GM21723 (cell line): ENCODE measurements around the gene SLC2A5.

ENCODE experiments used
- ATAC-seq: cut with Tn5 transposase; IDR thresholded peaks from one replicate; pipeline ENCODE4 v1.9.1; 2021; ENCODE audit warnings: mild to moderate bottlenecking, moderate library complexity; ENCODE audit not compliant: unreplicated experiment

Gene SLC2A5

DNA sequence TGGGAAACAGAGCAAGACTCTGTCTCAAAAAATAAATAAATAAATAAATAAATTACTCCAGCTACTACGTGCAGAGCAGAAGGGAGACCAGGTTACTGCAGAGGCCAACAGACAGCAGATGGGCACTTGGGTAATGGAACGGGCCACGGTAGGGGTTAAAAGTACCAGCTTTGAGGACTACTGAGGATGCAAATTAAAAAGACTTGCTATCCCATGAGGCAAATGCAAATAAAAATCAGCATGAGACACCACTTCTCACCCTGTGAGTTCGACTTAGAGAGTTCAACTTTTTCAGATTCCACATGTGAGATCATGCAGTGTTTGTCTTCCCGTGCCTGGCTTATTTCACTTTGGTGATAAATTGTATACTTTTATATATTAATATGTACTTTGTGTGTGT is 6.6 kb downstream of the SLC2A5 start:
- ATAC-seq: no peak

GRCh38 chr1:9062021-9062471 is 7.4 kb downstream of the SLC2A5 start:
- no peak for ATAC-seq

GRCh38 chr1:9061252-9061960 is 8.0 kb downstream of the SLC2A5 start:
- ATAC-seq: no peak

GRCh38 chr1:9059891-9060744 is 9.3 kb downstream of the SLC2A5 start:
- no peak for ATAC-seq

- ATAC-seq: no peak
Measured at GRCh38 chr1:9058465-9058864, 11.0 kb downstream of the SLC2A5 start.

DNA sequence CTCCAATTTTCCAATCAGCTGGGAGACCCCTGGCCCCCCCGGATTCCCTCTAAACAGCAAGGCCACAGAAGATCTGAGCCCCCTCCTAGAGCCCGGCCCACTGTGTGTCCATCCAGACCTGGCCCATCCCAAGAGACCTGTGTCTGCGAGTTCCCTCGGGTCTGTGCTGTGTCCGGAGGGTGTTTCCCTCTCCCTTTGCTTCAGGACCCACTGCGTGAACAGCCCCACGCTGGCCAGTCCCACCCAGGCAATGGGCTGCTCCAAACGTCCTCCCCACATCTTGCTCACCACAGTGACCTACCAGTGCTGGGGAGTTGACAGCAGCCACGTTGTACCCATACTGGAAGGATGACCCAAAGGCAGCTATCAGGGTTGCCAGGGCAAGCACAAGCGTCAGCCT is 11.6 kb downstream of the SLC2A5 start:
- no peak for ATAC-seq

GRCh38 chr1:9052272-9053049 is 17.0 kb downstream of the SLC2A5 start:
- no peak for ATAC-seq

DNA sequence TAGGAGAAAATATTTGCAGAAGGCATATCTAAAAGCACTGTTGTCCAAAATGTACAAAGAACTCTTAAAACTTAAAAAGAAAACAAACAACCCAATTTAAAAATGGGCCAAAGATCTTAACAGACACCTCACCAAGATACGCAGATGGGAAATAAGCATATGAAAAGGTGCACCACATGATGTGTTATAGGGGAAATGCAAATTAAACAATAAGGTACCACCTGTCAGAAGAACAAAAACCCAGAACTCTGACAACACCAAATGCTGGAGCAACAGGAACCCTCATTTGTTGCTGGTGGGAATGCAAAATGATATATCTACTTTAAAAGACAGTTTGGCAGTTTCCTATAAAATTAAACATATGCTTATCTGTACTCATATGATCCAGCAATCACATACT is 18.1 kb downstream of the SLC2A5 start:
- no peak for ATAC-seq

- ATAC-seq: no peak
Measured at GRCh38 chr1:9050803-9051202, 18.6 kb downstream of the SLC2A5 start.

DNA sequence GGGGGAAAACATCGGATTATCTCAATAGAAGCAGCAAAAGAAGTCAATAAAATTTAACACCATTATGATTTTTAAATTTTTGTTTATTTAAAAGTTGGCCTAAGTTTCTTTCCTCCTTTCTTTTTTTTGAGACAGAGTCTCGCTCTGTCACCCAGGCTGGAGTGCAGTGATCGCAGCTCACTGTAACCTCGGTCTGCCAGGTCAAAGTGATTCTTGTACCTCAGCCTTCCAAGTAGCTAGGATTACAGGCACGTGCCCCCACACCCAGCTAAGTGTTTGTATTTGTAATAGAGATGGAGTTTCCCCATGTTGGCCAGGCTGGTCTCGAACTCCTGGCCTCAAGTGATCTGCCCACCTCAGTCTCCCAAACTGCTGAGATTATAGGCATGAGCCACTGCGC is 20.9 kb downstream of the SLC2A5 start:
- no peak for ATAC-seq

GRCh38 chr1:9047019-9047418 is 22.4 kb downstream of the SLC2A5 start:
- no peak for ATAC-seq

DNA sequence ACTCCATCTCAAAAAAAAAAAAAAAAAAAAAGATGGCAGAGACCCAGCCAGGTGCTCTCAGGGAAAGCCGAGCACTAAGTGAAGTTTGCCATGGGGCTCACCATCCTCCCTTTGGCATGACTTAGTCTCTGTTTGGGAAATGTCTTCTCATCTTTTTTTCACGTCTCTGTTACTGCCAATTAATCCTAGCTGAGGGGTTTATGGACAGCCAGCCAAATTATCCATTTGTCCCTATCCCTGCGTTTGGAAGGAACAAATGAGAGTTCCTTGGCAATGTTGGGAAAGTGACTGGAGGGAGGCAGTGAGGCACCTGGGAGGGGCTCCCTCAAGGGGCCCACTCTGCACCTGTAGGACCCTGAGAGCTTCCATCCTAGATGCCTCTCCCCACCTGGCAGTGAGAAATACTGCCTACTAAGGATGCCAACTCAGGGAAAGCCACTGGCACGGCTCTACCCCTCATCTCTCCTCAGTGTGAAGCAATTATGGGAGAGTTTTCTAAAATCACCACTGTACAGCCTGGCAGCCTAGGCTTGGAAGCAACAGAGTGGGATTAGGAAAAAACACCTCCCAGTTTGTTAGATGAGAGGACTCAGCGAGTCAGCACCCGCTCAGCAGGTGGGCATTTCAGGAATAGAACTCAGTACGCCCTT is 23.4 kb downstream of the SLC2A5 start:
- no peak for ATAC-seq

DNA sequence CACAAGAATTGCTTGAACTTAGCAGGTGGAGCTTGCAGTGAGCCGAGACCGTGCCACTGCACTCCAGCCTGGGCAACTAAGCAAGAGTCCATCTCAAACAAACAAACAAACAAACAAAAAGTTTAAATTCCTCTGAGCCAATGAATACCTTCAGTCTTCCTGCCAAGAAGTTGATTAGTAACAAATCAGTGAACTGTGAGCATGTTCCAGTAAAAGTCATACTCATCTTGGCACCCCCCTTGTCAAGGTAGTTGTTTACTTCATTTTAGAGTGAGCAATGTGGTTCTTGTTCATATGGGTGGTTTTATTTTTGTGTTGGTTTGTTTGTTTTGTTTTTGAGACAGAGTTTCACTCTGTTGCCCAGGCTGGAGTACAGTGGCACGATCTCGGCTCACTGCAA is 25.2 kb downstream of the SLC2A5 start:
- ATAC-seq: no peak

DNA sequence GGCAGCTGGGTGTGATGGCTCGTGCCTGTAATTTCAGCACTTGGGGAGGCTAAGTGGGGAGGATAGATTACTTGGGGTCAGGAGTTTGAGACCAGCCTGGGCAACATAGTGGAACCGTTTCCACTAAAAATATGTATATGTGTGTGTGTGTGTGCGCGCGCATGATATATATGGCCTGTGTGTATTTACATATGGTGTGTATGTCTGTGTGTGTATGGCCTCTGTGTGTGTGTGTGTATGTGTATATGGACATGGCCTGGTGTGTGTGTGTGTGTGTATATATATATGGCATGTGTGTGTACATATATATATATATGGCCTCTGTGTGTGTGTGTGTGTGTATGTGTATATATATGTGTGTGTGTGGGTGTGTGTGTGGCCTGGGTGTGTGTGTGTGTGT is 27.2 kb downstream of the SLC2A5 start:
- no peak for ATAC-seq

- no peak for ATAC-seq
Measured at GRCh38 chr1:9041116-9041779, 28.2 kb downstream of the SLC2A5 start.

- no peak for ATAC-seq
Measured at GRCh38 chr1:9040659-9041030, 28.8 kb downstream of the SLC2A5 start.

DNA sequence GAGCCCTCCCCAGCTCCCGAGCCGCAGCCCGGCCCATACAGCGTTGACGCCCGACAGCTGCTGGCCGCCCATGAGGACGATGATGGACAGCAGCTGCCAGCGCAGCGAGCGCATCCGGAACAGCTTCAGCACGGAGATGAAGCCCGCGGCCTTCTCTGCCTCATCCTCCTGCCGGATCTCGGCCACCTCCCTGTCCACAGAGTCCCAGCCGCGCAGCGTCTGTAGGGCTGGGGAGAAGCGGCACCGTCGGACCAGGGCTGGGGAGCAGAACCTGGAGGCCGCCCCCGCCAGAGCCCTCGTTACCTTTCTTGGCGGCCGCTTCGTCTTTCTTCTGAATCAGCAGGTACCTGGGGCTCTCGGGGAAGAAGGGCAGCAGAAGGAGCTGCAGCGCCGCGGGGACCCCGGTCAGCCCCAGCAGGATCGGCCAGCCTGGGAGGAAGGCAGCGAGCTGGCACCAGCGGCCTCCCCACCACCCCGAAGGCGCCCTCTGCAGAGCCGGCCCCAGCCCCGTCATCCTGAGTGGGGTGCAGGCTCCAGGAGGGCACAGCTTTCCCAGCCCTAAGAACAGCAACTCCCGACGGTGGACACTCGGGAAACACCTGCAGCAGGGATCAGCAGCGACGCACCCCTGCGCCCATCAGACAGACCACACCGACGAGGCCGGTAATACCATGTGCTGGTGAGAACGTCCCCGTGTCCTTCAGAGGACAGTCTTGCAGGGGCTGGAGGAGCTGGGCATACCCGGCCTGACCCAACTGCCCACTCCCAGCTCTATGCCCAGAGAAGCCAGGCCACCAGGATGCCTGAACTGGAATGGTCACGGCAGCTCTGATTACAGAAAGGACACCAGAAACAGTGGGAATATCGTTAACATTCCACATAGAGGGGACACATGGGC is 29.4 kb downstream of the SLC2A5 start:
- no peak for ATAC-seq

DNA sequence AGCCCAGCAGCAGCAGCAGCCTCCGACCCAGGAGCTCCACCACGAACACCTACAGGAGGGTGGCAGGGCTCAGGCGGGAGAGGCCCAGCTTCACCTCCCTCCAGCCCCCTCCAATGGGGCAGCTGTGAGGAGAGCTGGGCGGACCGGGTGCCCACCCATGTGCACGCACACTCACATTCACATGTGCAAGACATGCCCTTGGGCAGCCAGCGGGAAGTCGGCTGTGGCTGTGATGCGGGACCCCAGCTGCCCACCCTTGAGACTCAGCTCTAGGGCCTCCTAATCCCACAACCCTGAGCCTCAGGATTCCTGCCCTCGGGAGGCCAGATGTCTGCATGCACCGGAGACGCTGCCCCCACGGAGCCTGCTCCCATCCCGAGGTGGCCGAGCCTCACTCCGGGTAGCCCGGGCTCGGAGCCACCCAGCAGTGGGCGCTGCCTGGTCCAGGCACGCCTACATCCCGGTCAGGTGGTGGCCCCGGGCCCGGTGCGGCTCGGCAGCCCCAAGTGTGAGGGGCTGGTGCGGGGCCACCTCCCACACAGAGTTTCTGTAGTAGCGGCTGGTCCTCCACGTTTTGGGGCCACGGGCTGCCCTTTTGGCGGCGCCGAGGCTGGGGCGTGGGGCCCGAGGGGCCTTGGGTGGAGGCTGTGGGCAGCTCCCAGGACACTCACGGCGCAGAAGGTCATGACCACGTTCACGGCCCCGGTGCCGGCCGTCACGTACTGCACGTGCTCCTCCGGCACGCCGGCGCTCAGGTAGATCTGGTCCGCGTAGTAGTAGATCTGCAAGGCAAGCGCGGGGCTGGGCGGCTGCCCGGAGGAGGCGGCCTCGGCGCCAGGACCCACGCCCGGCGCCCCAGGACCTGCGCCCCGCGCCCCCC is 30.3 kb downstream of the SLC2A5 start:
- ATAC-seq: no peak

GRCh38 chr1:9038338-9038650 is 31.1 kb downstream of the SLC2A5 start:
- ATAC-seq: no peak
